Endothelial cell (in vitro differentiated cells): ENCODE data around the gene MGAT4A. TPM values are rescaled to one million over a fixed set of nuclear protein-coding genes. Genes with fewer than 3 reads are reported as not detected.

Experiments
- DNase-seq: peaks from one replicate; pipeline ENCODE4 v3.0.0; 2021; ENCODE audit warnings: low spot score
- H3K27ac Mint-ChIP-seq: one replicate; pipeline ENCODE4 v1.8.0; 2021; ENCODE audit warnings: mixed read lengths, inconsistent platforms; ENCODE audit not compliant: unreplicated experiment
- H3K27me3 Mint-ChIP-seq: one replicate; pipeline ENCODE4 v1.8.0; 2021; ENCODE audit warnings: mild to moderate bottlenecking, moderate library complexity, mixed read lengths, inconsistent platforms; ENCODE audit not compliant: unreplicated experiment
- H3K36me3 Mint-ChIP-seq: one replicate; pipeline ENCODE4 v1.8.0; 2021; ENCODE audit warnings: mild to moderate bottlenecking, low read depth, mixed read lengths, inconsistent platforms; ENCODE audit not compliant: unreplicated experiment
- H3K4me1 Mint-ChIP-seq: one replicate; pipeline ENCODE4 v1.8.0; 2021; ENCODE audit warnings: mild to moderate bottlenecking, mixed read lengths, inconsistent platforms; ENCODE audit not compliant: unreplicated experiment
- H3K4me3 Mint-ChIP-seq: one replicate; pipeline ENCODE4 v1.8.0; 2021; ENCODE audit warnings: mild to moderate bottlenecking, mixed read lengths, inconsistent platforms; ENCODE audit not compliant: unreplicated experiment
- H3K9me3 Mint-ChIP-seq: one replicate; pipeline ENCODE4 v1.8.0; 2021; ENCODE audit warnings: mixed read lengths, inconsistent platforms; ENCODE audit not compliant: unreplicated experiment
- total RNA-seq: library from RNA; stranded (reverse); fragmentation: NEBNext Ultra II Directional; extraction: Animal tissue kit (Norgen Biotek cat#: 25700); gene quantifications from one replicate; pipeline ENCODE4 v1.2.1, GENCODE V29; 2021; ENCODE audit not compliant: unreplicated experiment
- TF ChIP-seq, protein P1 (sequence below): fragments of 200-600 bp; sonication (generic); IDR thresholded peaks from one replicate; pipeline ENCODE4 v1.5.0; 2021; ENCODE audit warnings: antibody characterized with exemption; ENCODE audit not compliant: unreplicated experiment

Gene MGAT4A
- total RNA-seq, 1 donor from 2014 or later: 7.3 TPM

DNA sequence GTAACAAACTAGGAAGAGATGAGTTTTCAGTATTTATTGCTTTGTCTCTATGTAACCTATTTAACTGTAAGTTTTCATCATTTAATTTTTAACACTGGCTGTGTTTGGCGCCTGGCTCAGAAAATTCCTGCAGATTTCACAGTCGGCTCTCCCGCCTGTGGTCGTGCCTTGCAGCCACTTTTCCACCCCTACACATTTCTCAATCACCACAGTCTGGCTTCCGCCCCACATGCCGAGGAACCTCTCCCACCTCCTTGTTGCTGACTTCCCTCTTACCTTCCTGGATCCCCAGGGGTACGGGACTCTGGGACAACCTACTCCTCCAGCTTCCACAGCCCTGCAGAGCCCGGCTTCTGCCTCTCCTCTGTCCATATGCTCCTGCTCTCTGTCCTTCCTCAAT is 41.6 kb upstream of the MGAT4A start:
- Mint-ChIP-seq H3K9me3 (no peaks in the 10 kb centered on the region), H3K36me3 (peaks cover 4% of the 10 kb centered on the region), H3K4me3 (no peak overlapping the region), H3K4me1 (peaks cover 7% of the 10 kb centered on the region), H3K27me3 (peaks cover 14% of the 10 kb centered on the region), H3K27ac (no peak overlapping the region)
- TF ChIP-seq, protein P1, sequence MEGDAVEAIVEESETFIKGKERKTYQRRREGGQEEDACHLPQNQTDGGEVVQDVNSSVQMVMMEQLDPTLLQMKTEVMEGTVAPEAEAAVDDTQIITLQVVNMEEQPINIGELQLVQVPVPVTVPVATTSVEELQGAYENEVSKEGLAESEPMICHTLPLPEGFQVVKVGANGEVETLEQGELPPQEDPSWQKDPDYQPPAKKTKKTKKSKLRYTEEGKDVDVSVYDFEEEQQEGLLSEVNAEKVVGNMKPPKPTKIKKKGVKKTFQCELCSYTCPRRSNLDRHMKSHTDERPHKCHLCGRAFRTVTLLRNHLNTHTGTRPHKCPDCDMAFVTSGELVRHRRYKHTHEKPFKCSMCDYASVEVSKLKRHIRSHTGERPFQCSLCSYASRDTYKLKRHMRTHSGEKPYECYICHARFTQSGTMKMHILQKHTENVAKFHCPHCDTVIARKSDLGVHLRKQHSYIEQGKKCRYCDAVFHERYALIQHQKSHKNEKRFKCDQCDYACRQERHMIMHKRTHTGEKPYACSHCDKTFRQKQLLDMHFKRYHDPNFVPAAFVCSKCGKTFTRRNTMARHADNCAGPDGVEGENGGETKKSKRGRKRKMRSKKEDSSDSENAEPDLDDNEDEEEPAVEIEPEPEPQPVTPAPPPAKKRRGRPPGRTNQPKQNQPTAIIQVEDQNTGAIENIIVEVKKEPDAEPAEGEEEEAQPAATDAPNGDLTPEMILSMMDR: no peak
- DNase-seq: no peak

DNA sequence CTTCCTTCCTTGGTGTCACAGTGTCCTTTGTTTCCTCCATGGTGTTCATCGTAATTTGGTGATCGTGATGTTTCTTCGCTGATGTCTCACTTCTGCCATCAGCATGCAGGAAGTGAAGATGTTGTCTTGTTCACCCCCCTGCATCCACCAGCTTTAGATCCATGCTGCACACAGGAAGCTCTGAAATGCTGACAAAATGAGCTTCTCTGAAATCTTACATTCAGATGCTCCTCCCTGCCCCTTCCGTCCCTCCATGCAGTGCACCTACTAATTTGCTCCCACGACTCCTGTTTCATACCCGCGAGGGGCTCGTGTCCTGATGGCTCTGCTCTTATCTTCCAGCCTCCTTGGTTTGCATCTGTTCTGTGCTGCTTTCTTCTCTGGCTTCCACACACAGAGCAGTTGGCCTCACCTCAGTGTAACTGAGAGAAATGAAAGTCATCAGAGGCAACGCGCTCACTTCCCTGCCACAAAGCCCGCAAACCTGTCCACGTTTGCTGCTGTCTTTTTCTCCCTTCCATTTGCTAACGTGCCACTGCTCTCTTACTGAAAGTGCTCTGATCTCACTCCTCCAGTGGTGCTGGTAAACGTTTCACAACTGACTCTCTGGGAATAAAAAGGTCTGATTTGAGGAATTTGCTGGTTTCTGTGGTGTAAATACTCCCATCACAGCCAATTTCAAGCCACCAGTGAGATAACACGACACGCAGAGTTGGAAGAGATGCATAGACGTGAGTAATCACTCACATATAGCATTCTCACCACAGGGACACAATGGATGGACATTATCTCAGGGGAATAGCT is 41.0 kb upstream of the MGAT4A start:
- Mint-ChIP-seq H3K36me3 (peaks cover 4% of the 10 kb centered on the region), H3K27ac (no peak overlapping the region), H3K4me3 (no peak overlapping the region), H3K9me3 (no peaks in the 10 kb centered on the region), H3K27me3 (peaks cover 14% of the 10 kb centered on the region), H3K4me1 (peaks cover 7% of the 10 kb centered on the region)
- TF ChIP-seq, protein P1: no peak
- no peak for DNase-seq

DNA sequence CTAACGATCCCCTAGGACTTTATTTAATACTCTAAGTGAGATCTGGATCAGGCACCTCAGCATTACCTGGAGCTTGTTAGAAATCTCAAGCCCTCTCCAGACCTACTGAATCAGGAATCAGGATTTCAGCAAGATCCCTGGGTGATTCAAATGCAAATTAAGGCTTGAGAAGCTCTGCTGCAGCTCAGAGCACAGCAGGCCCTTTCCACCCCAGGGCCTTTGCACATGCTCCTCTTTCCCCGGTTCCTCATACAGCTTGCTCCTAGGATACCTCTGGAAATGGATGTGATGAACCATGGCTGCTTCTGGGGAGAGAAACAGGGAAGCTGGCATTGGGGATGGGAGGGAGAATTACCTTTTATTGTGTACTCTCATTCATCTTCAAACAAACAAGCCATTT is 40.3 kb upstream of the MGAT4A start:
- TF ChIP-seq, protein P1: no peak
- peaks cover 7% of the 10 kb centered on the region for H3K4me1 Mint-ChIP-seq
- H3K27ac Mint-ChIP-seq: no peak overlapping the region
- H3K4me3 Mint-ChIP-seq: no peak overlapping the region
- DNase-seq: no peak
- H3K27me3 Mint-ChIP-seq: peaks cover 14% of the 10 kb centered on the region
- H3K9me3 Mint-ChIP-seq: no peaks in the 10 kb centered on the region
- H3K36me3 Mint-ChIP-seq: peaks cover 4% of the 10 kb centered on the region

DNA sequence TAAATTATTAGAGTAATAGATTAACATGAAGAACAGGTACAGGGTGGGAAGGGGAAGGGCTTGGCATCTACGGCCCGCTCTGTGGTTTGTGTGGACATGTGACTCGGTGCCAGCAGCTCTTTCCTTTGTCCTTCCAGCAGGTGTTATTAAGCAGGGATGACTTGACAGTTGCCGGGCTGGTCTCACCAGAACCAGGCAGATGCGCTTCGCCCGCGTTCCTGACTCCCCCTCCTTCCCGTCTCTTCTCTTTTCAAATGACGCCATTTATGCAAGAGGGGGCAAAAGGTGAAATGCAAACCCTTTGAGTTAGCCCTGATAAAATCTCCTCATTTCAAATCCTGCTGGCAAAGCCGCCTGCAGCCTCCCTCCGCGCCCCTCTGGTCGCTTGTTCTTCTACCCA is 38.9 kb upstream of the MGAT4A start:
- peaks cover 7% of the 10 kb centered on the region for H3K4me1 Mint-ChIP-seq
- H3K27ac Mint-ChIP-seq: no peak overlapping the region
- no peak overlapping the region for H3K4me3 Mint-ChIP-seq
- no peaks in the 10 kb centered on the region for H3K9me3 Mint-ChIP-seq
- H3K36me3 Mint-ChIP-seq: peaks cover 4% of the 10 kb centered on the region
- no peak for DNase-seq
- peaks cover 15% of the 10 kb centered on the region for H3K27me3 Mint-ChIP-seq
- TF ChIP-seq, protein P1: no peak

DNA sequence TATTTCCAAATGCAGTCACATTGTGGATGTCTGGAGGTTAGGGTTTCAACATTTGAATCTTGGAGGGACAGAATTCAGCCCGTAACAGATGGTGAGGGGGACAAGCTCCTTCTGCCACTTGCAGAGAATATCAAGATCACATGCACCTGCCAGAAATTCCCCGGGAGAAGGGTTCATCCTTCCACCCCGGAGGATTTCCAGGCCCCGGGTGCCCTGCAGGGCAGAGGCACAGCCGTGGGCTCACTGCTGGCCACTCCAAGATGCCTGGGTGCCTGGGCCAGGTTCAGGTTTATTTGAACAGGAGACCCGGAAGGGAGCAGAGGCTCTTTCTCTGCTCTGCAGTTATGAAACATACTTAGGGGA is 38.2 kb upstream of the MGAT4A start:
- Mint-ChIP-seq H3K36me3 (peaks cover 4% of the 10 kb centered on the region), H3K27me3 (peaks cover 15% of the 10 kb centered on the region)

More for the DNA sequence above, 38.2 kb upstream of the MGAT4A start:
- Mint-ChIP-seq H3K4me3 (no peak overlapping the region), H3K27ac (no peak overlapping the region), H3K9me3 (no peaks in the 10 kb centered on the region), H3K4me1 (peaks cover 7% of the 10 kb centered on the region)
- no peak for DNase-seq
- TF ChIP-seq, protein P1: no peak
